Measurements from ENCODE around the gene IFNA6.

GRCh38 chr9:21392270-21392669 is 41.6 kb upstream of the IFNA6 start:
- TF ChIP-seq POLR2A (IDR thresholded peaks at IDR 0.05; ENCODE audit: low read depth, low read length): no peak
- TF ChIP-seq POLR2AphosphoS5 (IDR thresholded peaks at IDR 0.05; ENCODE audit: low read depth, low read length): no peak
- no peak for TF ChIP-seq TAF1 (IDR thresholded peaks at IDR 0.05; ENCODE audit: borderline replicate concordance, low read depth, low read length)
